Measurements from ENCODE around the gene CFAP221.

CFAP221 gene

DNA sequence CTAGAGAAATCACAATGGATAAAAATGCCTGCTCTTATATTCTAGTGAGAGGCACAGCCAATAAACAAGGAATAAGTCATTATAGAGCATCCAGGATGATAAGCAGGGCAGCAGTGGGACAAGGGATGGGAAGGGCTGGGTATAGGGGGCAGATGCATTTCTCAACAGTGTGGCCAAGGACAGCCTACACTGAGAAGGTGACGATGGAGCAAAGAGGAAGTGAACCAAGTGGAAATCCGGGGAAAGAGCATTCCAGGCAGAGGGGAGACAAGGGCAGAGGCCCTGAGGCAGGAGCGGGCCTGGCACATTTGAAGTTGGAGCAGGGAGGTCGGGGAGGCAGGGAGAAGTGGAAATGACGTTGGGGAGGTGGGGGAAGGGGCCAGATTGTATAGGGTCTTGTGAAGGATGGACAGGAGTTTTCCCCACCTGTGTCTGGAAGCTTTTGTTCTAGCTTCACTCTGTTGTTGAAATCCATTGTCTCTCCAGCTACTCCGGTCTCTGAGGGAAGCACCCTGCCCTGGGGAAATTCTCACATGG, 152.3 kb downstream of the CFAP221 start:
- no peak for DNase-seq (ENCODE audit: extremely low read depth, low read depth)
- TF ChIP-seq, protein P1, sequence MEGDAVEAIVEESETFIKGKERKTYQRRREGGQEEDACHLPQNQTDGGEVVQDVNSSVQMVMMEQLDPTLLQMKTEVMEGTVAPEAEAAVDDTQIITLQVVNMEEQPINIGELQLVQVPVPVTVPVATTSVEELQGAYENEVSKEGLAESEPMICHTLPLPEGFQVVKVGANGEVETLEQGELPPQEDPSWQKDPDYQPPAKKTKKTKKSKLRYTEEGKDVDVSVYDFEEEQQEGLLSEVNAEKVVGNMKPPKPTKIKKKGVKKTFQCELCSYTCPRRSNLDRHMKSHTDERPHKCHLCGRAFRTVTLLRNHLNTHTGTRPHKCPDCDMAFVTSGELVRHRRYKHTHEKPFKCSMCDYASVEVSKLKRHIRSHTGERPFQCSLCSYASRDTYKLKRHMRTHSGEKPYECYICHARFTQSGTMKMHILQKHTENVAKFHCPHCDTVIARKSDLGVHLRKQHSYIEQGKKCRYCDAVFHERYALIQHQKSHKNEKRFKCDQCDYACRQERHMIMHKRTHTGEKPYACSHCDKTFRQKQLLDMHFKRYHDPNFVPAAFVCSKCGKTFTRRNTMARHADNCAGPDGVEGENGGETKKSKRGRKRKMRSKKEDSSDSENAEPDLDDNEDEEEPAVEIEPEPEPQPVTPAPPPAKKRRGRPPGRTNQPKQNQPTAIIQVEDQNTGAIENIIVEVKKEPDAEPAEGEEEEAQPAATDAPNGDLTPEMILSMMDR (IDR thresholded peaks at IDR 0.05; ENCODE audit: low read depth, low read length, missing control alignments): no peak
- H3K4me3 ChIP-seq (replicated peaks; ENCODE audit: low read depth, low read length): no peak overlapping the region

DNA sequence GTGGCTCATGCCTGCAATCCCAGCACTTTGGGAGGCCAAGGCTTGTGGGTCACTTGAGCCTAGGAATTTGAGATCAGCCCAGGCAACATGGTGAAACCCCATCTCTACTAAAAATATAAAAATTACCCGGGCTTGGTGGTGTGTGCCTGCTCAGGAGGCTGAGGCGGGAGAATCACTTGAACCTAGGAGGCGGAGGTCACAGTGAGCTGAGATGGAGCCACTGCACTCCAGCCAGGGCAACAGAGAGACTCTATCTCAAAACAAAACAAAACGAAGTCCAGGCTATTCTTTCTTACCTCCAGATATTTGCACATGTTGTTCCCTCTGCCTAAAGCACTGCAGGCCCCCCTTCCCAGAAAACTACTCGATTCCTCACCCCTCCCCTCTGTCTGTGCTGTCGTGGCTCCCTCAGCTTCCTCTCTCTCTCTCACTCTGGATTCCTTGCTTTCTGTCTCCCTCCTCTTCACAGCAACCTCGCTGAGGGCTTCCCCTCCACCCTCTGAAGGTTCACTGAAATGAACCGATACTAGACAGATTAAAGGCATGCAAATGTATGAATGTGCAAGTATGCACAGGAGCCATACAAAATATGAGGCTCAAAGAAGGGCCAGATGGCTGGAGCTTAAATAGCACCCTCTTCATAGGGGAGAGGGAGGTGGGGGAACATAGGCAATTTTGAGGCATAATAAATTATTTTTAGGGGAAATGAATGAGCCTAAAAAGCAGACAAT, 153.2 kb downstream of the CFAP221 start:
- TF ChIP-seq, protein P1 (IDR thresholded peaks at IDR 0.05; ENCODE audit: low read depth, low read length, missing control alignments): no peak
- DNase-seq (ENCODE audit: extremely low read depth, low read depth): no peak
- H3K4me3 ChIP-seq (replicated peaks; ENCODE audit: low read depth, low read length): no peak overlapping the region

DNA sequence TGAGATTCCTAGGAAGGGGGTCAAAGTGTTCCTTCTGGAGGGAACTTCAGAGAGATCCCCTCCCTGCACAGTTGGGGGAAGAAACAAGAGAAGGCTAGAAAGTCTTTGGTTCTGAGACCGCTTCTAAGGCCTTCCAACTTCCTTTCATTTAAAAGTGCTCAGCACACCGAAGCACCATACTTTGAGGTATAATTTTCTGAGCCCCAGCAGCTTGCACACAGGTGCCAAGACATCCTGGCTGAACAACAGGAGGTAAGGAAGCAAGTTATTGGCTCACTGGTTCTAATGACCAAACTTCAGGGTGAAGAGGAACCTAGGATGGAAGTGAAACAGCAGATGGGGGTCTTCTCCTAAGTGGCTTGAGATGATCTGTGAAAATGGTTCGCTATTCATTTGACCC, 154.0 kb downstream of the CFAP221 start:
- TF ChIP-seq, protein P1 (IDR thresholded peaks at IDR 0.05; ENCODE audit: low read depth, low read length, missing control alignments): no peak
- no peak for DNase-seq (ENCODE audit: extremely low read depth, low read depth)
- no peak overlapping the region for H3K4me3 ChIP-seq (replicated peaks; ENCODE audit: low read depth, low read length)

DNA sequence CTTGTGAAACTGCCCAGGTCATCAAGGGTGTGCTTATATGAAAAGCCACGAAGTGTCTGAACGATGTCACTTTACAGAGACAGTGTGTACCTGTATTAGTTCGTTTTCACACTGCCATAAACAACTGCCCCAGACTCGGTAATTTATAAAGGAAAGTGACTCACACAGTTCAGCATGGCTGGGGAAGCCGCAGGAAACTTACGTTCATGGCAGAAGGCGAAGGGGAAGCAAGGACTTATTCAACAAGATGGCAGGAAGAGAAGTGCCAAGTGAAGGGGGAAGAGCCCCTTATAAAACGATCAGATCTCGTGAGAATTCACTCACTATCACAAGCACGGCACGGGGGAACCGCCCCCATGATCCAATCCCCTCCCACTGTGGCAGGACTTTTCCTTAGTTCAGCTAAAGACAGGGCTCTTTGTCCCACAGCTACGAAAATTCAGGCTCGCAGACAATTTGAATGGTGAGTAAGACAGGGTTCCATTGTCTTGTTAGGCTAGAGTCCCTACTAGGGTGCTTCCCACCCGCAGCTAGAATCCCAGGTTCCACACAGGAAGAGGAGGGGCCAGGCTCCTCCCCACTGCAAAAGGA, 154.9 kb downstream of the CFAP221 start:
- H3K4me3 ChIP-seq (replicated peaks; ENCODE audit: low read depth, low read length): no peak overlapping the region
- no peak for DNase-seq (ENCODE audit: extremely low read depth, low read depth)
- TF ChIP-seq, protein P1 (IDR thresholded peaks at IDR 0.05; ENCODE audit: low read depth, low read length, missing control alignments): no peak

DNA sequence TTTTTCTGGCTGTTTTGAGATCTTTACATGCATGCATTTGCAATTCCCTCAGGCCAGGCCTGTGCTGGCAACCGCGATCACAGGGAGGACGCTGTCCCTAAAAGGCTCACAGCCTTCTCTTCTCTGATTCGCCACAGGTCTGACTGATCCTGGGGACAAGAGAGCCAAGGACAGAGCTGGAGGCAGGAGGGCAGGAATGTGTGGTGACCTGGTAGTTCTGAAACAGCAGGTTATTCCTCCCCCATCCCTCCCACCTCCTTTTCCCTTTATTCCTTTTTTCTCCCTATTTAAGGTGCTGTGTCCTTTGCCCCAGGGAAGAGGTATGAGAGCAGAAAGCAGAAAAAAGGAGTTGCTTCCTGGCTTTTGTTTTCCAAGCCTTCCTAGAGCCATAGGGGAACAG, 156.6 kb downstream of the CFAP221 start:
- DNase-seq (ENCODE audit: extremely low read depth, low read depth): no peak
- TF ChIP-seq, protein P1 (IDR thresholded peaks at IDR 0.05; ENCODE audit: low read depth, low read length, missing control alignments): no peak
- H3K4me3 ChIP-seq (replicated peaks; ENCODE audit: low read depth, low read length): no peak overlapping the region

DNA sequence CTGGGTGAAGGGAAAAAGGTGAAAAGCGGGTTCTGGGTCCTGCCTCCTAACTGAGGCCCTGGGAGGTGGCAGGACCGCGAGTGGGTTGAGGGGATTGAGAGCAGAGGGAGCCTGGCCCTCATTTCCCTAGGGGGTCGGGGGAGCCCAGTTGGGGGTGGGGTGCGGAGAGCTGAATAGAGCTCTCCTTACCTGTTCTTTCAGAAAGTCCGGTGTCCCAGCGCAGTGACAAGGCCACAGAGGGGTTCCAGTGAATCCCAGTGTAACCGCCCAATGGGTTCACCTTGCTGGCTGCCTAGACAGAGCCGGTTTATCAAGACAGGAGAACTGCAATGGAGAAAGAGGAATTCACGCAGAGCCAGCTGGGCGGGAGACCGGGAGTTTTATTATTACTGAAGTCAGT, 157.1 kb downstream of the CFAP221 start:
- TF ChIP-seq, protein P1 (IDR thresholded peaks at IDR 0.05; ENCODE audit: low read depth, low read length, missing control alignments): no peak
- DNase-seq (ENCODE audit: extremely low read depth, low read depth): no peak
- H3K4me3 ChIP-seq (replicated peaks; ENCODE audit: low read depth, low read length): no peak overlapping the region
